ENCODE measurements around the gene RBMS1. TPM values are rescaled to one million over a fixed set of nuclear protein-coding genes. Genes with fewer than 3 reads are reported as not detected.

The RBMS1 gene
- 87.0 and 117 TPM in 2 replicates for total RNA-seq

GRCh38 chr2:160493227-160494028 is at the start of gene RBMS1:
RBMS1 (minus strand) TSS chr2:160493807; CDS start chr2:160493363, 444 bp downstream.

